ENCODE measurements around the gene TMEM170B.

TMEM170B gene

GRCh38 chr6:11604215-11604614 lies 66.7 kb downstream of the TMEM170B start:
- H3K4me1 Mint-ChIP-seq (ENCODE audit: low read depth in 2 of 2), result no peaks in the 10 kb centered on the region
- no peaks in the 10 kb centered on the region for H3K36me3 Mint-ChIP-seq (ENCODE audit: insufficient read depth)
- H3K27me3 Mint-ChIP-seq, result peaks cover 61 to 64% of the 10 kb centered on the region in 2 donors
- DNase-seq (no peak), ATAC-seq (replicated peaks) (no peak)
- no peaks in the 10 kb centered on the region for H3K9me3 Mint-ChIP-seq
- no peak overlapping the region for H3K4me3 Mint-ChIP-seq
- no peak overlapping the region for H3K27ac Mint-ChIP-seq

- ATAC-seq (replicated peaks) (no peak), DNase-seq (no peak)
- H3K4me3 Mint-ChIP-seq, result no peak overlapping the region
- H3K27ac Mint-ChIP-seq, result no peak overlapping the region
- H3K9me3 Mint-ChIP-seq, result no peaks in the 10 kb centered on the region
- no peaks in the 10 kb centered on the region for H3K4me1 Mint-ChIP-seq (ENCODE audit: low read depth in 2 of 2)
- peaks cover 67 to 72% of the 10 kb centered on the region in 2 donors for H3K27me3 Mint-ChIP-seq
- H3K36me3 Mint-ChIP-seq (ENCODE audit: insufficient read depth), result no peaks in the 10 kb centered on the region
Observed at GRCh38 chr6:11604836-11605506, 67.4 kb downstream of the TMEM170B start.

- no peak overlapping the region for H3K27ac Mint-ChIP-seq
- H3K4me1 Mint-ChIP-seq (ENCODE audit: low read depth in 2 of 2), result no peaks in the 10 kb centered on the region
- ATAC-seq (replicated peaks) (no peak), DNase-seq (no peak)
- H3K27me3 Mint-ChIP-seq, result peaks cover 67 to 72% of the 10 kb centered on the region in 2 donors
- no peak overlapping the region for H3K4me3 Mint-ChIP-seq
- no peaks in the 10 kb centered on the region for H3K9me3 Mint-ChIP-seq
- H3K36me3 Mint-ChIP-seq (ENCODE audit: insufficient read depth), result no peaks in the 10 kb centered on the region
Observed at GRCh38 chr6:11605507-11605905, 68.0 kb downstream of the TMEM170B start.

GRCh38 chr6:11606332-11606731 lies 68.8 kb downstream of the TMEM170B start:
- no peak for DNase-seq
- H3K4me3 Mint-ChIP-seq, result no peak overlapping the region
- no peaks in the 10 kb centered on the region for H3K4me1 Mint-ChIP-seq (ENCODE audit: low read depth in 2 of 2)
- H3K27me3 Mint-ChIP-seq, result peaks cover 63 to 72% of the 10 kb centered on the region in 2 donors
- H3K27ac Mint-ChIP-seq, result no peak overlapping the region
- no peaks in the 10 kb centered on the region for H3K9me3 Mint-ChIP-seq
- ATAC-seq (replicated peaks), result no peak
- no peaks in the 10 kb centered on the region for H3K36me3 Mint-ChIP-seq (ENCODE audit: insufficient read depth)

DNA sequence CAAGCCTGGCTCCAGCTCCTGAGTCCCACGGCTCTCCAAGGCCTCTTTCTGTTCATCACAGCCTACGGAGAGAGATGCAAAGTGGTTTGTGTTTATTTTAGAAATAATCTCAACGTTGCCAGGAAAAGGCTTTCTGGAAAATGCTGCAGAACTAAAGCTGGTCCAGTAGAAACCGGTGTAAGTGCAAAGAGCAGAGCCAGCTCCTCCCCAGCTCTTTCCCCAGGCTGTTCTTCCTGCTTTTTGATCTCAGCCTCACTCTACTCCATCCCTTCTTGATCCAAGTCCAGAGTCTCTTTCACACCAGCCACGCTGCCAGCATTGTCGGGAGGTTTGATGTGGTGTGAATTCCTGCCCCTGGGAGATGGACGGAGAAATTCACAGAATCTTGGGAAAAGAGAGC lies 69.8 kb downstream of the TMEM170B start:
- Mint-ChIP-seq H3K36me3 (ENCODE audit: insufficient read depth) (no peaks in the 10 kb centered on the region), H3K9me3 (no peaks in the 10 kb centered on the region), H3K27ac (no peak overlapping the region), H3K4me3 (no peak overlapping the region), H3K4me1 (ENCODE audit: low read depth in 2 of 2) (no peaks in the 10 kb centered on the region), H3K27me3 (peaks cover 58 to 66% of the 10 kb centered on the region in 2 donors)
- ATAC-seq (replicated peaks) (no peak), DNase-seq (no peak)

DNA sequence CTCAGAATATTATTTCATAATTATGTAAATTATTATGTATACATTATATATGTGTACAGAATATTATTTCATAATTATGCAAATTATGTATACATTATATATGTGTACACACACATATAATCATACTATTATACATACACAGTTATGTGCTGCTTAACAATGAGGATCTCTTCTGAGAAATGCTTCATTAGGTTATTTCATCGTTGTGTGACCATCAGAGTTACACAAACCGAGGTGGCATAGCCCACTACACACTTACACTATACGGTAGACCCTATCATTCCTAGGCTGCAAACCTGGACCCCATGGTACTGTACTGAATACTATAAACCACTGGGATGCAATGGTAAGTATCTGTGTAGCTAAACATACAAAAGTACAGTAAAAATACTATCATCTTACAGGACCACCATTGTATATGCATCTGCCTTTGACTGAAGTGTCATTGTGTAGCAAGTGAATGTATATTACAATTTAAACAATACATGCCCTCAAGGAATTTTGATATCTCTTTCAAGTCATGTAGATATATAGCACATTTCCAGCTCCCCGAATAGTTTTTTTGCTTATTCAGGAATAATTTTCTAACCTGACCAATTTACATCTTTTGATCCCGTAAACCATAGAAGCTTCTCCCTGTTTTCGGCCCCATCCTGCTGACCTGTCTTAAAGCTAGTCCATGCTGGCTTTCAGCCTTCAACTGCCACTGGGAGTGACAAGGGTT lies 71.2 kb downstream of the TMEM170B start:
- Mint-ChIP-seq H3K4me1 (ENCODE audit: low read depth in 2 of 2) (no peaks in the 10 kb centered on the region), H3K27me3 (peaks cover 46 to 52% of the 10 kb centered on the region in 2 donors), H3K4me3 (no peak overlapping the region), H3K36me3 (ENCODE audit: insufficient read depth) (no peaks in the 10 kb centered on the region), H3K9me3 (no peaks in the 10 kb centered on the region), H3K27ac (no peak overlapping the region)
- no peak for DNase-seq
- ATAC-seq (replicated peaks), result no peak

DNA sequence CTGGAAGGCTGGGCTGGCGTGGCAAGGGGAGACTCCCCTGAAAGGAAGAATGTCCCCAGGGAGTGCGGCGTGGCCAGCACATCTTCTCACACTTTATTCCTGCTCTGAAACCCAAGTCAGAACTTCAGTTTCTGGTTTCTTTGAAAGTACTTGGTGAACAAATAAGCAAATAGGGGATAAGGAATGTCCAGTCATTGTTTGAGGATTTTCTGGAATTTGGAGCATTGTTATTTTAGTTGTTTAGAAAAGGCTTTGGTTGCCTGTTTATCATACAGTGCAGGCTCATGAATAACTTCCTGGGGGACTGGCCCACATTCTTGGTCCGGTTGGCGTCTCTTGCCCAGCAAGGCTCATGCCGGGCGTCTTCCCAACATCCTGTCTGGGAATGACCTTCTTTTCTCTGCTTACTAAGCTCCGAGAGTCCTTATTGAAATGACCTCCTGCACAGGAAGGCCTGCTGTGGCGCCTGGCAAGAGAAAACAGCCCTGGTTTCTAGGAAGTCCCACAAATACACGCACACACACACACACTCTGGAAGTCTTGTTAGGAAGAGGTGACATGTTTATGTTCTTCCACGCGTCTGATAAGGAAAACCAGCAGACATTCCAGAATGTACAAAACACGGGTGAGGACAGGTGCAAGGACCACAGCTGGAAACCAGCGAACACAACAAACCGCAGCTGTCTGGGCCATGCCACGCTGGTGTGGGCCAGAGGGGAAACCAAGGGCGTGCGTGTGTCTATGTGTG lies 71.9 kb downstream of the TMEM170B start:
- no peak for DNase-seq
- Mint-ChIP-seq H3K9me3 (no peaks in the 10 kb centered on the region), H3K27me3 (peaks cover 38 to 45% of the 10 kb centered on the region in 2 donors), H3K4me1 (ENCODE audit: low read depth in 2 of 2) (no peaks in the 10 kb centered on the region), H3K36me3 (ENCODE audit: insufficient read depth) (no peaks in the 10 kb centered on the region), H3K27ac (no peak overlapping the region), H3K4me3 (no peak overlapping the region)
- ATAC-seq (replicated peaks), result no peak

DNA sequence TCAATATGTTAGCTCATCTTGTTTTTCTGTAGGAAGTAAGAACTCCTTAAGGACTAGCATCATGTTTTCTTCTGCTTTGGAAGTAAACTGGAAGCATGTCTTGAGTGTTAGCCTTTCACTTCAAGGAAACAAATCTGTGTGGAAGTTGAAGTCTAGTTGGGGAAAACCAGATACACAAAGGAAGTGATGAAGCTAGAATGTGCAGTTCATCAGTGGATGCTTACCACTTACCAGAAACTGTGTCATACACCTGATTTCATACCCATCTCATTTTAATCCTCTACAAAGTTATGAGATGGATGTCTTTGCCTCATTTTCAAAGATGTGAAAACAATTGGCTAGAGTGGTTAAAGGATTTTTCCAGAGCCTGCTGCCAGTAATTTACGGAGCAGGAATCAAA lies 75.8 kb downstream of the TMEM170B start:
- no peak overlapping the region for H3K27ac Mint-ChIP-seq

DNA sequence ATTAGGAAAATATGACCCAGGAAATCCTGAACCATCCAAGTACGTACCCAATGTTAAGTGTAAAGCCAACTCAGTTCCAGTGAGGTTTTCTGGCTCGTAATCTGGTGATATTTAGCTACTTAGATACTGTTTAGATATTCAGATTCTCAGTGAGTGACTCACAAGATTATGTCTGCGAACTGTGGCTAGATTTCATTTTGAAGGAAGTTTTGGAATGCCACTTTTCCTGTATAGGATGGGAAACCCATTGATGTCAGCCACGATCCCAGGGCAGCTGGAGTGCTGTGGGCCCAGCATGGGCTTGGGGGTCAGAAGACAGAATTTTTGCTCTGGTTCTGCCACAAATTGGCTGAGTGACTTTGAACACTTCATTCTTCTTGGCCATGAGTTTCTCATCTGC lies 76.3 kb downstream of the TMEM170B start:
- no peak for ATAC-seq (replicated peaks)
- DNase-seq, result no peak
- Mint-ChIP-seq H3K27ac (no peak overlapping the region), H3K4me1 (ENCODE audit: low read depth in 2 of 2) (no peaks in the 10 kb centered on the region), H3K9me3 (no peaks in the 10 kb centered on the region), H3K36me3 (ENCODE audit: insufficient read depth) (no peaks in the 10 kb centered on the region), H3K4me3 (no peak overlapping the region), H3K27me3 (peaks cover 12 to 15% of the 10 kb centered on the region in 2 donors)

More for the DNA sequence above, 75.8 kb downstream of the TMEM170B start:
- DNase-seq (no peak), ATAC-seq (replicated peaks) (no peak)
- H3K4me3 Mint-ChIP-seq, result no peak overlapping the region
- no peaks in the 10 kb centered on the region for H3K36me3 Mint-ChIP-seq (ENCODE audit: insufficient read depth)
- no peaks in the 10 kb centered on the region for H3K9me3 Mint-ChIP-seq
- H3K4me1 Mint-ChIP-seq (ENCODE audit: low read depth in 2 of 2), result no peaks in the 10 kb centered on the region
- peaks cover 14 to 15% of the 10 kb centered on the region in 2 donors for H3K27me3 Mint-ChIP-seq

DNA sequence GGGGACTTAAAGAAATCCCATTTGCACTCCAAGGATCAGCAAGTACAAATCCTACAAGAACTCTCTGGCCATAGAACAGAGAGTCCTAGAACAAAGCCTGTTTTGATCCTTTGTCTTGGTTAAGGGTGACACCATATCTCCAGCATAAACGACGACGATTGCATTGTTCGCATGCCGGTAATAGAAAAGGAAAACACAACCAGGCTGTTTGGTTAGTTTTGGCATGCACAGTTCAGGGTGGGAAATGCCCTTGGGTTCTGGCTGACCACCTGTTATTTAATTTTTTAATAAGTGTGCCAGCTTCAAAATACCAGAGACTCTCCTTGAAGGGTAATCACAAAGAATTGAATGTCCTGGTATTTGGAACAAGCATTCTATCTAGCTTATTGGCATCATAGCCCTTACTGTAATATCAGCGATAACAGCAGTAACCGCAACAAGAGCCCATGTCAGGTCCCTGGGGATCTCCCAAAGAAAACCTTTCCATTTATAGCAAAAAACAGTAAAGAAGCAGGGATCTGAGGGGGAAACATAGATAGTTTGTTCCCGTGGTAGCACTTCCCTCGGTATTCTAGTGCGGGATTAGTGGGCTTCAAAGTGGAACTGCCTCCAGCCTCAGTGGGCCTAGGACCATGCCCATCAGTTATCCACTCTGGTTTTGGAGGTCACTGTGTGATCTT lies 77.1 kb downstream of the TMEM170B start:
- H3K36me3 Mint-ChIP-seq (ENCODE audit: insufficient read depth), result no peaks in the 10 kb centered on the region
- H3K27ac Mint-ChIP-seq, result no peak overlapping the region
- H3K4me3 Mint-ChIP-seq, result no peak overlapping the region
- H3K27me3 Mint-ChIP-seq, result peaks cover 7 to 10% of the 10 kb centered on the region in 2 donors
- no peak for ATAC-seq (replicated peaks)
- H3K4me1 Mint-ChIP-seq (ENCODE audit: low read depth in 2 of 2), result peaks cover 0 to 1% of the 10 kb centered on the region in 2 donors
- no peak for DNase-seq
- no peaks in the 10 kb centered on the region for H3K9me3 Mint-ChIP-seq

DNA sequence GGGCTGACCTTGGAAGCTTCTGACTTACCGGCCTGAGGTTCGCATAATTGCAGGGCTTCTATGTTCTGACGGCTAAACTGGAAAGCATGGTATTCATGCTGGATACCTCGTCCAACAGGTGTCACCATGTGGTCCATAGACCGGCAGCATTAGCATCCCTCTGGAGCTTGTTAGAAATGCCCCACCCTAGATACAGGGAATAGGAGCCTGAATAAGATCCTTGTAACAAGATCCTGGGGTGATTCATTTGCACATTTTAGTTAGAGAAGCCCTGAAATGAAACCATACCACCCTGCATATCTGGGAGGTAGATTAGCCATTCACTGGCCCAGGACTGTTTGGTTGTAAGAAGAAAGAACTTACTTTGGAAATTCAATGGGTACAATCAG lies 77.7 kb downstream of the TMEM170B start:
- H3K27me3 Mint-ChIP-seq, result peaks cover 5 to 6% of the 10 kb centered on the region in 2 donors
- H3K27ac Mint-ChIP-seq, result no peak overlapping the region
- no peak overlapping the region for H3K4me3 Mint-ChIP-seq
- ATAC-seq (replicated peaks) (no peak), DNase-seq (no peak)
- no peaks in the 10 kb centered on the region for H3K36me3 Mint-ChIP-seq (ENCODE audit: insufficient read depth)
- H3K4me1 Mint-ChIP-seq (ENCODE audit: low read depth in 2 of 2), result peaks cover 0 to 1% of the 10 kb centered on the region in 2 donors
- H3K9me3 Mint-ChIP-seq, result no peaks in the 10 kb centered on the region

DNA sequence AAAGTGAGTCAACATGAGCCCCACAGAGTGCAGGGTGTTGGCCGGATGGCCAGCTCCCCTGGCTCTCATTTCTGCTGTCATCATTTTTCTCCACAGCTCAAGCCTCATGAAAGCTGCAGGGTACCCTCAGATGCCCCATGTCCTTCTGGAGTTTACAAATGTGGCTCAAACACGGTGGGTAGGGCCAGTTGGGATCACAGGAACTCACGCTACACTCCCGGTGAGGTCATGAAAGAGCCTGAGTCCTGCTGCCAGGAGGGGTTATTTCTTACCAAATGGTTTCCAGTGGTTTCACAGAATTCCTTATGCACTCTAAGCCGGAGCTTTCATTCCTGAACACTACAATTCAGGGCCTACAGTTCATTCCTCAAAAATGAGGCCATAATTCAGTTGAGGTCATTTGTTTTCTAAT lies 78.7 kb downstream of the TMEM170B start:
- ATAC-seq (replicated peaks) (no peak), DNase-seq (no peak)
- no peaks in the 10 kb centered on the region for H3K9me3 Mint-ChIP-seq
- no peak overlapping the region for H3K27ac Mint-ChIP-seq
- no peaks in the 10 kb centered on the region for H3K36me3 Mint-ChIP-seq (ENCODE audit: insufficient read depth)
- peaks cover 5 to 6% of the 10 kb centered on the region in 2 donors for H3K27me3 Mint-ChIP-seq
- H3K4me1 Mint-ChIP-seq (ENCODE audit: low read depth in 2 of 2), result peaks cover 0 to 1% of the 10 kb centered on the region in 2 donors
- no peak overlapping the region for H3K4me3 Mint-ChIP-seq

GRCh38 chr6:11618533-11618932 lies 81.0 kb downstream of the TMEM170B start:
- ATAC-seq (replicated peaks), result no peak
- no peak overlapping the region for H3K27ac Mint-ChIP-seq
- no peaks in the 10 kb centered on the region for H3K9me3 Mint-ChIP-seq
- H3K4me1 Mint-ChIP-seq (ENCODE audit: low read depth in 2 of 2), result peaks cover 0 to 1% of the 10 kb centered on the region in 2 donors
- no peaks in the 10 kb centered on the region for H3K36me3 Mint-ChIP-seq (ENCODE audit: insufficient read depth)
- peaks cover 5 to 6% of the 10 kb centered on the region in 2 donors for H3K27me3 Mint-ChIP-seq
- no peak overlapping the region for H3K4me3 Mint-ChIP-seq
- no peak for DNase-seq

Data from effector memory CD8-positive, alpha-beta T cell (primary cell).